OCI-LY7 (cell line): ENCODE data around the gene KANSL1L. TPM values are rescaled to one million over a fixed set of nuclear protein-coding genes. Genes with fewer than 3 reads are reported as not detected.

Source experiments
- BruUV-seq: library from RNA; stranded (reverse); fragments of 400-500 nt; replicated peaks from 2 replicates; lab custom pipeline; 2021; lab: Mats Ljungman, UMichigan
- CTCF ChIA-PET: fragments of 300-600 bp; sonication (Branson Sonifier 250); formaldehyde crosslinking; loops from one replicate; lab custom pipeline; 2022; ENCODE audit warnings: antibody characterized with exemption; ENCODE audit not compliant: unreplicated experiment; lab: Charles Lee
- POLR2A ChIA-PET: fragments of 300-600 bp; sonication (Branson Sonifier 250); formaldehyde crosslinking; loops from one replicate; lab custom pipeline; 2022; ENCODE audit warnings: antibody characterized with exemption; lab: Charles Lee
- DNase-seq: peaks from one replicate; pipeline ENCODE4 v3.0.0-alpha.2; 2015; ENCODE audit warnings: low spot score
- H2AFZ ChIP-seq: fragments of 200-600 bp; sonication (generic), shearing (Covaris generic); 2 replicates; pipeline ENCODE4 v1.6.1; 2014; ENCODE audit warnings: mild to moderate bottlenecking, antibody characterized with exemption, low read length, moderate library complexity
- H3K27ac ChIP-seq: fragments of 200-600 bp; sonication (generic); 2 replicates; pipeline ENCODE4 v1.5.1; 2014; ENCODE audit warnings: mixed run types, low read depth, mild to moderate bottlenecking, moderate library complexity, low read length, inconsistent platforms; ENCODE audit not compliant: poor library complexity, severe bottlenecking
- H3K36me3 ChIP-seq: fragments of 200-600 bp; sonication (generic); 2 replicates; pipeline ENCODE4 v1.6.1; 2014; ENCODE audit warnings: mild to moderate bottlenecking, antibody characterized with exemption, low read length, moderate library complexity, mixed read lengths; ENCODE audit not compliant: insufficient read depth
- H3K4me1 ChIP-seq: fragments of 200-600 bp; sonication (generic); 2 replicates; pipeline ENCODE4 v1.5.1; 2014; ENCODE audit warnings: mild to moderate bottlenecking, low read length; ENCODE audit not compliant: insufficient read depth, poor library complexity, severe bottlenecking
- H3K4me2 ChIP-seq: fragments of 200-600 bp; sonication (generic); 2 replicates; pipeline ENCODE4 v1.6.1; 2014; ENCODE audit warnings: mild to moderate bottlenecking, low read length
- H3K4me3 ChIP-seq: fragments of 200-600 bp; sonication (generic); 2 replicates; pipeline ENCODE4 v1.5.1; 2014; ENCODE audit warnings: mild to moderate bottlenecking, low read depth, low read length; ENCODE audit not compliant: poor library complexity, severe bottlenecking
- H3K79me2 ChIP-seq: fragments of 200-600 bp; sonication (generic); 2 replicates; pipeline ENCODE4 v1.6.1; 2016; ENCODE audit warnings: low read depth, mild to moderate bottlenecking, low read length, moderate library complexity, mixed read lengths; ENCODE audit not compliant: insufficient read depth
- H3K9me2 ChIP-seq: fragments of 200-600 bp; sonication (generic); 2 replicates; pipeline ENCODE4 v1.6.1; 2016; ENCODE audit warnings: mild to moderate bottlenecking, low read length, mixed read lengths; ENCODE audit not compliant: insufficient read depth
- H3K9me3 ChIP-seq: fragments of 200-600 bp; sonication (generic); 2 replicates; pipeline ENCODE4 v1.6.1; 2014; ENCODE audit warnings: mild to moderate bottlenecking, mixed run types, low read length, mixed read lengths
- H4K20me1 ChIP-seq: fragments of 200-600 bp; sonication (generic); 2 replicates; pipeline ENCODE4 v1.6.1; 2014; ENCODE audit warnings: mild to moderate bottlenecking, antibody characterized with exemption, low read length, moderate library complexity, mixed read lengths; ENCODE audit not compliant: insufficient read depth
- CTCF ChIP-seq: fragments of 200-600 bp; sonication (generic); conservative IDR thresholded peaks from 2 replicates; pipeline ENCODE4 v1.5.1; 2014; ENCODE audit warnings: mild to moderate bottlenecking, antibody characterized with exemption, low read length, moderate library complexity, mixed read lengths
- EZH2phosphoT487 ChIP-seq: fragments of 200-600 bp; sonication (generic); IDR thresholded peaks from 2 replicates; pipeline ENCODE4 v1.6.1; 2018; ENCODE audit warnings: low read depth, borderline replicate concordance, mild to moderate bottlenecking, mixed run types, antibody characterized with exemption, low read length, moderate library complexity, mixed read lengths
- intact Hi-C: fragments of 100-400 bp; cut with micrococcal nuclease; formaldehyde crosslinking; loops from one replicate; pipeline ENCODE4 v1.10.0; 2022; ENCODE audit not compliant: unreplicated experiment
- total RNA-seq, 2 experiments: library from RNA; depleted of rRNA in 1 of 2; stranded (reverse); fragments of >200 nt in 1 of 2; shearing (Covaris generic) in 1 of 2; gene quantifications; 2 replicates each; pipeline ENCODE4 v1.2.3, GENCODE V29; 2014 to 2022

The KANSL1L gene
- total RNA-seq, 2 experiments from 2014 or later: 22.0 to 22.9 TPM

GRCh38 chr2:209974576-209974975 is 196.6 kb downstream of the KANSL1L start:
- Histone ChIP-seq H3K79me2 (no peaks in the 10 kb centered on the region), H3K4me2 (no peak overlapping the region), H3K9me2 (no peaks in the 10 kb centered on the region), H3K4me3 (no peak overlapping the region), H3K9me3 (no peaks in the 10 kb centered on the region), H2AFZ (no peak overlapping the region), H3K36me3 (no peaks in the 10 kb centered on the region), H3K4me1 (no peaks in the 10 kb centered on the region), H4K20me1 (no peaks in the 10 kb centered on the region), H3K27ac (no peak overlapping the region)
- CTCF ChIA-PET: no interaction called here
- POLR2A ChIA-PET: no interaction called here
- TF ChIP-seq CTCF: no peak
- no peak for TF ChIP-seq EZH2phosphoT487
- DNase-seq: no peak
- intact Hi-C loops: no loop called here
- BruUV-seq: no TSS peak

- ChIA-PET CTCF (interaction anchor here (1.0 kb wide), 1 partner anchor 268 kb away, joined by 3 read pairs; no protein-coding TSS in a partner anchor), POLR2A (interaction anchor here (0.8 kb wide), 1 partner anchor 96 kb away, joined by 4 read pairs; no protein-coding TSS in a partner anchor)
- Histone ChIP-seq H3K27ac (no peak overlapping the region), H3K9me3 (no peaks in the 10 kb centered on the region), H3K4me3 (no peak overlapping the region), H3K36me3 (no peaks in the 10 kb centered on the region), H3K79me2 (no peaks in the 10 kb centered on the region), H4K20me1 (no peaks in the 10 kb centered on the region), H2AFZ (no peak overlapping the region), H3K4me1 (no peaks in the 10 kb centered on the region), H3K9me2 (no peaks in the 10 kb centered on the region), H3K4me2 (no peak overlapping the region)
- TF ChIP-seq EZH2phosphoT487: no peak
- no peak for TF ChIP-seq CTCF
- no TSS peak for BruUV-seq
- intact Hi-C loops: no loop called here
- no peak for DNase-seq
Measured at GRCh38 chr2:209973328-209973727, 197.9 kb downstream of the KANSL1L start.

Other genes with a start within 250 kb of the KANSL1L start
- 63.5 and 75.1 TPM in 2 replicates for gene RPE, start 168.8 kb downstream of the KANSL1L start, total RNA-seq (2014; rRNA removed; shearing (Covaris generic))
- 71.1 and 83.5 TPM in 2 replicates for gene RPE, start 168.8 kb downstream of the KANSL1L start, total RNA-seq (2022)
- not detected in 2 replicates for gene ACADL, start 54.0 kb upstream of the KANSL1L start, total RNA-seq (2014; rRNA removed; shearing (Covaris generic))
- gene ACADL, start 54.0 kb upstream of the KANSL1L start, total RNA-seq (2022): not detected in 2 replicates
- gene MYL1, start 143.8 kb upstream of the KANSL1L start, total RNA-seq (2014; rRNA removed; shearing (Covaris generic)): not detected in 2 replicates
- not detected in 2 replicates for gene MYL1, start 143.8 kb upstream of the KANSL1L start, total RNA-seq (2022)